Measurements from ENCODE around the gene ZMIZ2. TPM values are rescaled to one million over a fixed set of nuclear protein-coding genes. Genes with fewer than 3 reads are reported as not detected.
A peak's percentile ranks its signal among the peaks of the same experiment; 100 is the strongest.
"Not testable (repeated sequence)": the region's sequence is repeated elsewhere in the genome, so short reads cannot be mapped to it uniquely, and the experiment has no call there.

Gene ZMIZ2
- total RNA-seq (10 to 100 TPM in 1 of 2 donors, 1 to 10 TPM in 1; 4.4 to 11.0 TPM), polyA plus RNA-seq (10 to 100 TPM in 1 of 2 donors, 1 to 10 TPM in 1; 4.5 to 11.6 TPM)

GRCh38 chr7:44748045-44748947 is at the start of gene ZMIZ2:
Gene ZMIZ2 (plus strand): TSS chr7:44748847. CDS start chr7:44756250, 7,403 bp downstream.
- no peaks in the 10 kb centered on the region for H3K27me3 ChIP-seq (ENCODE audit: control insufficient read depth in 4 of 4, insufficient read depth in 4 of 4, low read length in 3 of 4)
- H3K9me3 ChIP-seq (ENCODE audit: control insufficient read depth in 4 of 4, low read length in 3 of 4), result no peaks in the 10 kb centered on the region
- TF ChIP-seq RAD21 (IDR thresholded peaks at IDR 0.05), result no peak
- peak; percentile 20 for TF ChIP-seq YY1 (IDR thresholded peaks at IDR 0.05)
- no peak for TF ChIP-seq NR2F2 (IDR thresholded peaks at IDR 0.05)
- TF ChIP-seq EGR1 (IDR thresholded peaks at IDR 0.05; ENCODE audit: low read depth in 2 of 2), result peak in 1 of 2 donors; percentile 58
- TF ChIP-seq GABPA (IDR thresholded peaks at IDR 0.05 in 1 of 2, conservative IDR thresholded peaks at IDR 0.05 in 1 of 2), result no peak
- TF ChIP-seq HNF4G (IDR thresholded peaks at IDR 0.05), result no peak
- peaks cover 15 to 34% (median 25%) of the 10 kb centered on the region in 4 donors for H3K4me1 ChIP-seq (ENCODE audit: control insufficient read depth in 4 of 4, insufficient read depth in 4 of 4, low read length in 3 of 4)
- 2% methylated on average over 92 of the region's 92 CpGs for WGBS
- H3K36me3 ChIP-seq (ENCODE audit: control insufficient read depth in 4 of 4, insufficient read depth in 3 of 4, low read depth in 1 of 4, low read length in 3 of 4), result no peaks in the 10 kb centered on the region
- peak within 1 kb of the TSS; percentile 43 to 75 for H3K9ac ChIP-seq (ENCODE audit: low read depth in 1 of 2, low read length in 2 of 2)
- peak within 1 kb of the TSS; percentile 73 to 95 (median 83) for H3K4me3 ChIP-seq (ENCODE audit: low read depth in 1 of 3, low read length in 3 of 3)
- H3K27ac ChIP-seq (ENCODE audit: low read depth in 1 of 2, low read length in 2 of 2), result peak within 1 kb of the TSS; percentile 95 to 97
- peak; percentile 98 for DNase-seq (ENCODE audit: low spot score)

GRCh38 chr7:44699598-44699997 is 49.0 kb upstream of the ZMIZ2 start:
- peaks cover 10 to 72% (median 32%) of the 10 kb centered on the region in 4 donors for H3K36me3 ChIP-seq (ENCODE audit: control insufficient read depth in 4 of 4, insufficient read depth in 3 of 4, low read depth in 1 of 4, low read length in 3 of 4)
- WGBS, result 99% methylated on average over 2 of the region's 2 CpGs
- H3K9me3 ChIP-seq (ENCODE audit: control insufficient read depth in 4 of 4, low read length in 3 of 4); H3K4me1 ChIP-seq (ENCODE audit: control insufficient read depth in 4 of 4, insufficient read depth in 4 of 4, low read length in 3 of 4); H3K27ac ChIP-seq (ENCODE audit: low read depth in 1 of 2, low read length in 2 of 2); H3K9ac ChIP-seq (ENCODE audit: low read depth in 1 of 2, low read length in 2 of 2); H3K27me3 ChIP-seq (ENCODE audit: control insufficient read depth in 4 of 4, insufficient read depth in 4 of 4, low read length in 3 of 4); H3K4me3 ChIP-seq (ENCODE audit: low read depth in 1 of 3, low read length in 3 of 3); DNase-seq (ENCODE audit: low spot score): not testable (repeated sequence)

- no peak overlapping the region for H3K9ac ChIP-seq (ENCODE audit: low read depth in 1 of 2, low read length in 2 of 2)
- H3K27me3 ChIP-seq (ENCODE audit: control insufficient read depth in 4 of 4, insufficient read depth in 4 of 4, low read length in 3 of 4), result no peaks in the 10 kb centered on the region
- no peaks in the 10 kb centered on the region for H3K9me3 ChIP-seq (ENCODE audit: control insufficient read depth in 4 of 4, low read length in 3 of 4)
- 95% methylated on average over 8 of the region's 8 CpGs for WGBS
- DNase-seq (ENCODE audit: low spot score), result no peak
- no peak overlapping the region for H3K27ac ChIP-seq (ENCODE audit: low read depth in 1 of 2, low read length in 2 of 2)
- no peak overlapping the region for H3K4me3 ChIP-seq (ENCODE audit: low read depth in 1 of 3, low read length in 3 of 3)
- peaks cover 10 to 66% (median 29%) of the 10 kb centered on the region in 4 donors for H3K36me3 ChIP-seq (ENCODE audit: control insufficient read depth in 4 of 4, insufficient read depth in 3 of 4, low read depth in 1 of 4, low read length in 3 of 4)
- no peaks in the 10 kb centered on the region for H3K4me1 ChIP-seq (ENCODE audit: control insufficient read depth in 4 of 4, insufficient read depth in 4 of 4, low read length in 3 of 4)
- no peak for TF ChIP-seq YY1 (IDR thresholded peaks at IDR 0.05)
- no peak for TF ChIP-seq EGR1 (IDR thresholded peaks at IDR 0.05; ENCODE audit: low read depth in 2 of 2)
- TF ChIP-seq HNF4G (IDR thresholded peaks at IDR 0.05), result no peak
Observed at GRCh38 chr7:44700322-44700721, 48.3 kb upstream of the ZMIZ2 start.

- not testable (repeated sequence) for H3K4me3 ChIP-seq (ENCODE audit: low read depth in 1 of 3, low read length in 3 of 3); H3K27ac ChIP-seq (ENCODE audit: low read depth in 1 of 2, low read length in 2 of 2); DNase-seq (ENCODE audit: low spot score); H3K27me3 ChIP-seq (ENCODE audit: control insufficient read depth in 4 of 4, insufficient read depth in 4 of 4, low read length in 3 of 4); H3K4me1 ChIP-seq (ENCODE audit: control insufficient read depth in 4 of 4, insufficient read depth in 4 of 4, low read length in 3 of 4); H3K9ac ChIP-seq (ENCODE audit: low read depth in 1 of 2, low read length in 2 of 2); H3K9me3 ChIP-seq (ENCODE audit: control insufficient read depth in 4 of 4, low read length in 3 of 4)
- WGBS, result 93% methylated on average over 10 of the region's 10 CpGs
- peaks cover 5 to 53% (median 15%) of the 10 kb centered on the region in 4 donors for H3K36me3 ChIP-seq (ENCODE audit: control insufficient read depth in 4 of 4, insufficient read depth in 3 of 4, low read depth in 1 of 4, low read length in 3 of 4)
Observed at GRCh38 chr7:44703391-44703790, 45.3 kb upstream of the ZMIZ2 start.

- Histone ChIP-seq H3K36me3 (ENCODE audit: control insufficient read depth in 4 of 4, insufficient read depth in 3 of 4, low read depth in 1 of 4, low read length in 3 of 4) (peaks cover 9 to 51% (median 14%) of the 10 kb centered on the region in 4 donors), H3K9ac (ENCODE audit: low read depth in 1 of 2, low read length in 2 of 2) (no peak overlapping the region), H3K27me3 (ENCODE audit: control insufficient read depth in 4 of 4, insufficient read depth in 4 of 4, low read length in 3 of 4) (no peaks in the 10 kb centered on the region), H3K9me3 (ENCODE audit: control insufficient read depth in 4 of 4, low read length in 3 of 4) (no peaks in the 10 kb centered on the region), H3K4me3 (ENCODE audit: low read depth in 1 of 3, low read length in 3 of 3) (no peak overlapping the region), H3K27ac (ENCODE audit: low read depth in 1 of 2, low read length in 2 of 2) (no peak overlapping the region), H3K4me1 (ENCODE audit: control insufficient read depth in 4 of 4, insufficient read depth in 4 of 4, low read length in 3 of 4) (no peaks in the 10 kb centered on the region)
- TF ChIP-seq FOXA1 (IDR thresholded peaks at IDR 0.05), result no peak
- DNase-seq (ENCODE audit: low spot score), result no peak
- WGBS, result 96% methylated on average over 1 of the region's 1 CpG
Observed at GRCh38 chr7:44703921-44704320, 44.7 kb upstream of the ZMIZ2 start.
